ENCODE measurements around the gene FAM83G. TPM values are rescaled to one million over a fixed set of nuclear protein-coding genes. Genes with fewer than 3 reads are reported as not detected.
A peak's percentile ranks its signal among the peaks of the same experiment; 100 is the strongest.

The FAM83G gene
- total RNA-seq, 4 donors from 2014 or later = 11.9 to 21.3 (median 13.9) TPM

DNA sequence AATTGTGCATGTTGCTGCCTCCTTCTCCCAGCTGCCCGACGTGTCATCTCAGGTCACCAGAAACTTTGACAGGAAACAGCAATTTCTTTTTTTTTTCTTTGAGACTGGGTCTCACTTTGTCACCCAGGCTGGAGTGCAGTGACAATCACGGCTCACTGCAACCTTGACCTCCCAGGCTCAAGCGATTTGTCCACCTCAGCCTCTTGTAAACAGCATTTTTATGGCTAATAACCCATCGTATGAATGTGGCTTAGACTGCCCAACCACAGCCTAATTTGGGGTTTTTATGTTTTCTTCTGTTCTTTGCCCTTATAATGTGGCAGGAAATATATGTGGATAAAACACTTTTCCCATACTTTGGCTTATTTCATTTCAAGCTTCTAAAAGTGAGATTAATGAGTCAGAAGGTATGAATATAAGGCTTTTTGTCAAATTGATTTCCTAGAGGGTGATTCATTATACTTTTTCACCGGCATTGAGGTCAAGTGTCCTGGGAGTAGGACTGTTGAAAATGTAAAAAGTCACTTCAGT is 83.6 kb downstream of the FAM83G start:
- Histone ChIP-seq H3K4me3 (replicated peaks in 1 of 3) (no peak overlapping the region), H3K9me3 (no peaks in the 10 kb centered on the region), H3K4me1 (peaks cover 16 to 18% of the 10 kb centered on the region in 2 donors), H3K27ac (peak overlapping the region; percentile 21 to 70 (median 36)), H3K27me3 (no peaks in the 10 kb centered on the region), H3K36me3 (peaks cover 5 to 9% of the 10 kb centered on the region in 2 donors)
- 32 to 34% methylated on average over 6 of the region's 6 CpGs for WGBS, 2 donors
- intact Hi-C loops (cut with DNase I) = no loop called here
- peak in 1 of 2 donors; percentile 18 for DNase-seq
- TF ChIP-seq, protein P1, sequence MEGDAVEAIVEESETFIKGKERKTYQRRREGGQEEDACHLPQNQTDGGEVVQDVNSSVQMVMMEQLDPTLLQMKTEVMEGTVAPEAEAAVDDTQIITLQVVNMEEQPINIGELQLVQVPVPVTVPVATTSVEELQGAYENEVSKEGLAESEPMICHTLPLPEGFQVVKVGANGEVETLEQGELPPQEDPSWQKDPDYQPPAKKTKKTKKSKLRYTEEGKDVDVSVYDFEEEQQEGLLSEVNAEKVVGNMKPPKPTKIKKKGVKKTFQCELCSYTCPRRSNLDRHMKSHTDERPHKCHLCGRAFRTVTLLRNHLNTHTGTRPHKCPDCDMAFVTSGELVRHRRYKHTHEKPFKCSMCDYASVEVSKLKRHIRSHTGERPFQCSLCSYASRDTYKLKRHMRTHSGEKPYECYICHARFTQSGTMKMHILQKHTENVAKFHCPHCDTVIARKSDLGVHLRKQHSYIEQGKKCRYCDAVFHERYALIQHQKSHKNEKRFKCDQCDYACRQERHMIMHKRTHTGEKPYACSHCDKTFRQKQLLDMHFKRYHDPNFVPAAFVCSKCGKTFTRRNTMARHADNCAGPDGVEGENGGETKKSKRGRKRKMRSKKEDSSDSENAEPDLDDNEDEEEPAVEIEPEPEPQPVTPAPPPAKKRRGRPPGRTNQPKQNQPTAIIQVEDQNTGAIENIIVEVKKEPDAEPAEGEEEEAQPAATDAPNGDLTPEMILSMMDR (IDR thresholded peaks at IDR 0.05) = no peak
- no peak for TF ChIP-seq POLR2A (IDR thresholded peaks at IDR 0.05)

DNA sequence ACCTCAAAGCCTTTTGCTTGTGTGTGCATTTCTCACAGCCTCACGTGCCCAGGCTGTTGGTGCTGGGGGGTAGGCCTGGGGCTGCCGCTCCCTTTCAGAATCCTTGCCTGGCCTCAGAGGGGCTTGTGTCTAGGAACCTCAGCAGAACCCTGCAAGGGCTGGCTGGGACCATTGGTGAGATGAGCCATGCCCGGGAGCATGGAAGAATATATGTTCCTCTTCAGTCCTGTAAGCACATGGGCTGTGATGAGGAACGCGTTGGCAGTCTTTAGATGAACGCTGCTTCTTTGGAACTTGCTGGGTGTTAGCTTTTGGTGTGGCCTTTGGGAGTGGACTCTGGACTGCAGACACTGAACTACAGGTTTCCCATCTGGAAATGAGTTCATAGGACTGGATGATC is 84.6 kb downstream of the FAM83G start:
- H3K27me3 ChIP-seq = no peaks in the 10 kb centered on the region
- WGBS, 2 donors = 81 to 86% methylated on average over 5 to 6 of the region's 6 CpGs
- no peak for TF ChIP-seq POLR2A (IDR thresholded peaks at IDR 0.05)
- TF ChIP-seq, protein P1 (IDR thresholded peaks at IDR 0.05) = no peak
- H3K36me3 ChIP-seq = peaks cover 5 to 12% of the 10 kb centered on the region in 2 donors
- no peak overlapping the region for H3K27ac ChIP-seq
- H3K4me1 ChIP-seq = peaks cover 16 to 18% of the 10 kb centered on the region in 2 donors
- intact Hi-C loops (cut with DNase I) = no loop called here
- no peaks in the 10 kb centered on the region for H3K9me3 ChIP-seq
- no peak overlapping the region for H3K4me3 ChIP-seq (replicated peaks in 1 of 3)
- no peak for DNase-seq

Small RNA genes within 50 kb of the gene (small RNA-seq; reads per million reads assigned to genes)
- gene AC090286.3 (not detected), gene RF00324 (not detected)

Other genes with a start within 250 kb of the FAM83G start
- gene TVP23B, start 223.6 kb downstream of the FAM83G start, total RNA-seq = 10 to 100 TPM; 58.9 to 85.1 (median 68.3) TPM
- 10 to 100 TPM; 43.6 to 50.9 (median 49.7) TPM for gene PRPSAP2, start 146.6 kb downstream of the FAM83G start, total RNA-seq
- not detected for gene SLC5A10, start 52.6 kb downstream of the FAM83G start, total RNA-seq
- gene GRAP, start 42.2 kb upstream of the FAM83G start, total RNA-seq = 10 to 100 TPM in 2 of 4 donors, 1 to 10 TPM in 2; 5.5 to 19.8 (median 10.5) TPM
- gene GRAPL, start 122.8 kb upstream of the FAM83G start, total RNA-seq = 1 to 10 TPM; 1.3 to 6.7 (median 4.0) TPM
- 10 to 100 TPM; 21.8 to 32.3 (median 24.7) TPM for gene EPN2, start 232.6 kb upstream of the FAM83G start, total RNA-seq